IPS-15b (cell line): ENCODE results near the gene SGCD.
"Not testable (repeated sequence)": the region's sequence is repeated elsewhere in the genome, so short reads cannot be mapped to it uniquely, and the experiment has no call there.

ENCODE experiments used
- H3K27me3 ChIP-seq: one replicate; pipeline ENCODE4 v1.6.1; 2013; ENCODE audit warnings: low read length; ENCODE audit not compliant: control insufficient read depth, insufficient read depth
- H3K36me3 ChIP-seq: one replicate; pipeline ENCODE4 v1.6.1; 2013; ENCODE audit warnings: low read length; ENCODE audit not compliant: control insufficient read depth, insufficient read depth
- H3K4me1 ChIP-seq: one replicate; pipeline ENCODE4 v1.6.1; 2013; ENCODE audit warnings: mild to moderate bottlenecking, low read length; ENCODE audit not compliant: control insufficient read depth, insufficient read depth
- H3K4me3 ChIP-seq: one replicate; pipeline ENCODE4 v1.5.1; 2013; ENCODE audit warnings: low read depth, low read length
- H3K9ac ChIP-seq: one replicate; pipeline ENCODE4 v1.6.1; 2013; ENCODE audit warnings: low read depth, mild to moderate bottlenecking, low read length
- H3K9me3 ChIP-seq: one replicate; pipeline ENCODE4 v1.6.1; 2013; ENCODE audit warnings: mild to moderate bottlenecking, low read length; ENCODE audit not compliant: control insufficient read depth, insufficient read depth

SGCD gene

DNA sequence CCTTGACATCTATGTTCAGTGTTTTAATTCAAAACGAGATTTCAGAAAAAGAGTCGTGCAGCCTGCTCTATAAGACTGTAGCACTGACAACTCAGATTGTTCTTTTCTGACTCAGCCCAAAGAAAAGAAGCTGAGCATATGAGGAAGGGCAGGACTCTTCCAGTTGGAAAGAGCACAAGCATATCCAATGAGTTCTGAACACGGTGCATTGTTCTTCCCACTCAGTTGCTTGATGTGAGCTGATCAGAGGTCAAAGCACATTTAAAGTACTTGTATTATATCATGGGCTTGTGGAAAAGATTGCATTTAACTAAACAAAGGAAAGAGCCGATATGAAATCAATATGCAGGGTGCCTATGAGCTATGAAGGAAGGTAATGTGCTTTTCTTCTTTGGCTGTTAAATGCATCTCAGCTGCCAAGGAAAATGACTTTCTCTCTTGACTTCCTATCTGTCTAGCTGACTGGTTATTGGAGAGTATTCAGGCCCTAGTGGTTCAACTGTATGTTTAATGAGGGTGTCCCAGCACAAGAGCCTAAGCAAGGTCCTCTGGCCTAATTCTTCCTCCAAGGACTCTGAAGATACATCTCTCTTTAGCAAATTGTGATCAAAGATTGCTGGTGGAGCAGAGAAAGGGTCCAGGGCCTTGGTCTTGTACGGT, 296.5 kb downstream of the SGCD start:
- Histone ChIP-seq H3K36me3 (no peaks in the 10 kb centered on the region), H3K27me3 (no peaks in the 10 kb centered on the region), H3K9ac (no peak overlapping the region), H3K4me1 (no peaks in the 10 kb centered on the region), H3K9me3 (no peaks in the 10 kb centered on the region), H3K4me3 (no peak overlapping the region)

DNA sequence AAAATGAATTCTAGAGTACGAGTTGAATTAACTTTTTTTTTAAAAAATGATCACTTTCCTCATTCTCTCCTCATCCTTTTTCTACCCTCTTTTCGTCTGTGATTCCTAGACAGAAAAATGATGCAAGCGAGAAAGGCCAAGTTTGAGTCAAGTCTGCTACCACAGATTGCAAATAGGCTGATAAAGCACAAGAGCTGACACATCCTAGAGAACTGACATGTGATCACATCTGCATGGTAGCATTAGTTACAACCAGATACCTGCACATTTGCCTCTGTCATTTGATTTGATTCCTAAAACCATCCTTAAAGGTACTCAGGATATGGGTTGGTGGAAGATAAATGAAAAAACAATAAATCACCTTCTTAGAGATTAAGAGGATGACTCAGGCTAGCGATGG, 297.7 kb downstream of the SGCD start:
- Histone ChIP-seq H3K4me3 (no peak overlapping the region), H3K36me3 (no peaks in the 10 kb centered on the region)

DNA sequence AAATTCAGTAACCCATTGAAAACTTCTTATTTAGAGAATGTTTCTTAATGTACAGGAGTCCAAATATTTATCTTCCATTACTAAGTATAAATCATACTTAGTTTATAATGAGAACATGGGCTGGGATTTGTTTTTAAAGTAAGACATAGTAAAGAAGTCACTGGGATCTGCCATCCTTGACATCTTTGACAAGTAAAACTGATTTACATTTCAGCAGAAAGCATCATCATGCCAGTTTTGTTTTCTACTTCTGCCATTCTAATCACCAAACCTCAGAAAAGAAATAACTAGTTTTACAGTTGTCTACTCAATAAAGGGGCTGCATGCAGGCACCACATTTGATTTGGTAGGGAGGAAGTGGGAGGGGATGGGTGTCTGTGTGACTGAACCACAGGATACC, 301.5 kb downstream of the SGCD start:
- Histone ChIP-seq H3K4me1 (no peaks in the 10 kb centered on the region), H3K4me3 (no peak overlapping the region), H3K9ac (no peak overlapping the region), H3K27me3 (no peaks in the 10 kb centered on the region), H3K9me3 (no peaks in the 10 kb centered on the region), H3K36me3 (no peaks in the 10 kb centered on the region)

More for the DNA sequence above, 297.7 kb downstream of the SGCD start:
- H3K4me1 ChIP-seq = no peaks in the 10 kb centered on the region
- no peaks in the 10 kb centered on the region for H3K27me3 ChIP-seq
- no peak overlapping the region for H3K9ac ChIP-seq
- no peaks in the 10 kb centered on the region for H3K9me3 ChIP-seq

DNA sequence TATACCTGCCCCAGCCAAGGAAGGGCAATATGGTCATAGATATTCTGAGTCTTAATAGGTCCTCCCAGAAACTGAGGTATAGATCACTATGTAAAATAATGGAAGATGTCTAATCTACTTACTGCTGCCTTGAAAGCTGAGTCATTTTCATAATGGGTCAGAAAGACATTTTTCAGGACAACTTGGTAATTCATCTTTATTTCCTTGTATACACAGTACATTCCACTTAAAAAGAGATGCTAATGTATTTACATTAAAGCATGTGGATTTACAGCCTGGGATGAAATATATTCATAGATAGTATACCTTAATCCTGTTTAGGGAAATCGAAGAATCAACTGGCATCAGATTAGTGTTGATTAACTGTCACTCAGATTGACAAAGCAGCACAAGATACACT, 304.0 kb downstream of the SGCD start:
- Histone ChIP-seq H3K9me3 (no peaks in the 10 kb centered on the region), H3K36me3 (no peaks in the 10 kb centered on the region), H3K4me1 (no peaks in the 10 kb centered on the region), H3K4me3 (no peak overlapping the region), H3K9ac (no peak overlapping the region), H3K27me3 (no peaks in the 10 kb centered on the region)

DNA sequence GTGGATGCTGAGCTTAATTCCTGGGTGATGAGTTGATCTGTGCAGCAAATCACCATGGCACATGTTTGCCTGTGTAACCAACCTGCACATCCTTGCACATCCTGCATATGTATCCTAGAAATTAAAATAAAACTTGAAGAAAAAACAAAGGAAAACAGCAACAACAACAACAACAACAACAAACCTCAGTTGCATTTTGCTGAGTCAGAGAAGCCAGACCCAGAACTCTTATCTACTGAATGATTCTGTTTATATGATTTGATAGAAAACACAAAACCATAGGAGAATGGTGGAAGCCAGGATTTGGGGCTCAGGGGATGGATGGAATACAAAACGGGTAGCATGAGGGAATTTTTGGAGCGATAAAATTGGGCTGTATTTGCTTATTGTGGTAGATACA, 307.3 kb downstream of the SGCD start:
- Histone ChIP-seq H3K36me3 (no peaks in the 10 kb centered on the region), H3K9me3 (no peaks in the 10 kb centered on the region), H3K4me3 (no peak overlapping the region), H3K4me1 (no peaks in the 10 kb centered on the region), H3K9ac (no peak overlapping the region), H3K27me3 (no peaks in the 10 kb centered on the region)

DNA sequence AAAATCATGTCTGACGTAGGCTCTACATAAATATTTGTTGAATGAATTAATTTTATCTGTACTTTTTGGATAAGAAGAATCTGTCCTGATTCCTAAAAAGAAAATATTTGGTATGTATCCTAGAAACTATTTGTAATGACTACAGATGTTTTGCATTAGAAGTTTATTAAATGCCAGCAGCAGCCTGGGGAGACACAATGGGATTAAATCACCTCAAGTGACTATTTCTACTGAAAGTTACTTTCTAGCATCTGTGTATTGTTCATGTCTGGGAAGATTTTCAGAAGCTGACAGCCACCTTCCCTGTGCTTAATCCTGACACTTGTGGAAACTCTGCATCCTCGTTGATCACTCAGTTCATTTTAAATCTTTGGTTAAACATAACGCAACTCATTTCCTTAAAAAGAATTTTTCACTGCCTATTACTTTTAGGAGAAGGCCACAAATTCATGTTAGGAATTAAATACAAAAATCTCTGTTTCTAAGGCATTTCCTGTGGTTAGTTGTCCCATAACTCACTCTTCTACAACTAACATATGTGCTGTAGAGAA, 313.8 kb downstream of the SGCD start:
- Histone ChIP-seq H3K4me1 (no peaks in the 10 kb centered on the region), H3K27me3 (no peaks in the 10 kb centered on the region), H3K4me3 (no peak overlapping the region), H3K36me3 (no peaks in the 10 kb centered on the region), H3K9me3 (no peaks in the 10 kb centered on the region), H3K9ac (no peak overlapping the region)

DNA sequence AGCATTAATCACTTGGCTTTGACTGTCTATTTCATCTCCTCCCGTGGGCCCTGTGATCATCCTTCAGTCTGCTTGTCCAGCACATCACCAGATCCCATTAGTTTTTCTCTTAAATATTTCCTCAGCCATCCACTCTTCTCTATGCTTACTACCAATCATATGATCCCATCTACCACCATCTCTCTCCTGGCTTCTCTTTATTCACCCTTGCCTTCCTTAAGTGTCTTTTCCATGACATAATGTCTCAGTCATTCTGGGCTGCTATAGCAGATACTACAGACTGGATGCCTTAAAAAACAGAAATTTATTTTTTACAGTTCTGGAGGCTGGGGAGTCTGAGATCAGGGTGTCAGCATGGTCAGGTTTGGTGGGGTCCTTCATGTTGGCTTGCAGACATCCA, 314.7 kb downstream of the SGCD start:
- no peak overlapping the region for H3K4me3 ChIP-seq
- no peaks in the 10 kb centered on the region for H3K36me3 ChIP-seq
- H3K4me1 ChIP-seq = no peaks in the 10 kb centered on the region
- H3K9me3 ChIP-seq = no peaks in the 10 kb centered on the region
- H3K9ac ChIP-seq = no peak overlapping the region
- no peaks in the 10 kb centered on the region for H3K27me3 ChIP-seq

DNA sequence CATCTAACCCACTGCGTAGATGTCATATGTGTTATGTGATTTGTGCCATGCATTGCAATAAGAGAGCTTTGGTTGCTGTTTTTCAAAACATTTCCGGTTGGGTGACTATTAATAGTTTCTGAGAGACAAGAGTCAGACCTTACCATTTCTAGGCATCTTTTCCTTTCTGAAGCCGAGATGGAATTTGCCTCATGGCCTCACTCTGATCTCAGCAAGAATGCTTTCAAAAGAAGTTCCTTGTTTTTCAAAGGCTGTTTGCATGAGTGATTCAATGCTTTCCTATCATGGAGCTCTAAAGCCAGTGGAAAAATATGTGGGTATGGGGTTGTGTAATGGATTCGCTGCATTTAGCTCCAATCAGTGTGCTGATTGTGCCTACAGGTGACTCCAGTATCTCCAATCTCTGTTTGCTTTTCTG, 320.1 kb downstream of the SGCD start:
- H3K4me3 ChIP-seq = no peak overlapping the region
- no peaks in the 10 kb centered on the region for H3K27me3 ChIP-seq
- H3K9ac ChIP-seq = no peak overlapping the region
- no peaks in the 10 kb centered on the region for H3K9me3 ChIP-seq
- no peaks in the 10 kb centered on the region for H3K4me1 ChIP-seq
- no peaks in the 10 kb centered on the region for H3K36me3 ChIP-seq

DNA sequence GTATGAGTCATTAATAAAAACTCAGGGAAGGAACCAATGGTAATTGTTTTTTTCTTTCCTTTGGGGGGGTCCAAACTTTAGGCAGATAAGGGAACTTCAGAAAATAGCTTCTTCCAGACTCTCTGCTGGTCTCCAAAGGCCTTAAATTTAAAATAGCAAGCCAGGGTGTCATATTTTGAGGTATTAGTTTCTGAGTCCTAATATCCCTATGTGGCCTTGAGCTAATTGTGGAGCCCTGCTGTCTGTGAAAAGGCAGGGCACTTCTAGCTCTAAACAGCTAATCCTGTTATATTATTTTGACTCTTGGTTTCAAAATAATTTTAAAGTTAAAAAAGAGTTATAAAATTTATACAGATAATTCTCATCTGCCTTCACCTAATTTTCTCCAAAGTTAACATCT, 327.5 kb downstream of the SGCD start:
- no peaks in the 10 kb centered on the region for H3K36me3 ChIP-seq
- H3K9me3 ChIP-seq = no peaks in the 10 kb centered on the region
- H3K4me1 ChIP-seq = peaks cover 13% of the 10 kb centered on the region
- no peak overlapping the region for H3K4me3 ChIP-seq
- no peak overlapping the region for H3K9ac ChIP-seq
- no peaks in the 10 kb centered on the region for H3K27me3 ChIP-seq

DNA sequence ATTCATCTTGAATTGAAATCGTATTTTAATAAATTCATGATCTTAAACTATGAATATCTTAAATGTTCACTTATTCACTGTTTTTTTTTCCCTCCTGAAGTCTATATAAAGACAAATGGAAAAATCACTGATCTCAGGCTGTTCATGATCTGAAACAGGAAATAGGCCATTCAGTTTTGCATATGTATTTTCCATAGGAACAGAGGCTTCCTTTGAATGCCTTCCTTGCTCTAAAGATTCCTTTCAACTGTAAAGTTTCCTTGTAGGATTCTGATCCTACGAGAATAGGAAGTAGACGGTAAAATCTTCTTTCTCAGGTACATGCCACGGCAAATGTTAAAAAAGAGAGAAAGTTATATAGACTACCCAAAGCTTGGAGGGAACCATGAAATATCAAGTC, 328.8 kb downstream of the SGCD start:
- Histone ChIP-seq H3K27me3 (no peaks in the 10 kb centered on the region), H3K9me3 (no peaks in the 10 kb centered on the region), H3K4me3 (no peak overlapping the region), H3K4me1 (peaks cover 13% of the 10 kb centered on the region), H3K9ac (no peak overlapping the region), H3K36me3 (no peaks in the 10 kb centered on the region)

DNA sequence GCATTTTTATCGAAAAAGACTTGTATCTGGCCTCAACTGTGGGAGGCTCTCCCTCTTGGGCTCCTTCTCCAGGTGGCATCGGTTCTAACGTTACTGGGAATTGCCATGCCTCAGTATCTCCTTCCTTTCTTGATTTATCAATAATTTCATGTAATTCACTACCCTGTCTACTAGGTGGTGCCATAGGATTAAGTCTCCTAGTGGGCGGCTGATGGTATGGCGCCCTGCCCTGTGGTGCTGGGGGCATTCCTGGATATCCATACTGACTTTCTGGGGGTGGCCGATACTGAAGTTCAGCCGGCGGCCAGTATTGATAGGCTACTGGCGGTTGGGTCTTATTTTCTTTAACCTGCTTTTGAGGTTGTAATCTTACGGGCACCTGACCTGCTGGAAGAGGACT, 337.9 kb downstream of the SGCD start:
- not testable (repeated sequence) for H3K27me3 ChIP-seq, H3K36me3 ChIP-seq, H3K9me3 ChIP-seq, H3K9ac ChIP-seq, H3K4me1 ChIP-seq, H3K4me3 ChIP-seq

DNA sequence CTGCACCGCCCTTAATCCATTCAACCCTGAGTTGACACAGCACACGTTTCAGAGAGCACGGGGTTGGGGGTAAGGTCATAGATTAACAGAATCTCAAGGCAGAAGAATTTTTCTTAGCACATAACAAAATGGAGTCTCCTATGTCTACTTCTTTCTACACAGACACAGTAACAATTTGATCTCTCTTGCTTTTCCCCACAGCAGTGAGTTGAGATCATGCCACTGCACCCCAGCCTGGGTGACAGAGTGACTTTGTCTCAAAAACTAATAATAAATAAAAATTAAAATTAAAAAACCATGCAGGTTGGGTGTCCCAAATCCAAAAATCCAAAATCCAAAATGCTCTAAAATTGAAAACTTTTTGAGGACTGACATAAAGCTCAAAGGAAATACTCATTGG, 339.7 kb downstream of the SGCD start:
- not testable (repeated sequence) for H3K9me3 ChIP-seq, H3K27me3 ChIP-seq, H3K36me3 ChIP-seq, H3K4me3 ChIP-seq, H3K9ac ChIP-seq, H3K4me1 ChIP-seq
